NCI-H146 (cell line): ENCODE results near the gene COL18A1.

Experiments
- DNase-seq: peaks from one replicate; lab custom pipeline; 2025; lab: John Stamatoyannopoulos, UW

Gene COL18A1

GRCh38 chr21:45562402-45562801 is 157.4 kb downstream of the COL18A1 start:
- DNase-seq = no peak

- no peak for DNase-seq
Measured at GRCh38 chr21:45562965-45563364, 158.0 kb downstream of the COL18A1 start.
